GM19238 (cell line): Measurements from ENCODE around the gene ZFAND2A.
A peak's percentile ranks its signal among the peaks of the same experiment; 100 is the strongest.
"Not testable (repeated sequence)": the region's sequence is repeated elsewhere in the genome, so short reads cannot be mapped to it uniquely, and the experiment has no call there.

Experiments
- DNase-seq: peaks from one replicate; pipeline ENCODE4 v3.0.0; 2011; ENCODE audit warnings: low spot score; ENCODE audit not compliant: insufficient read length

ZFAND2A gene, protein sequence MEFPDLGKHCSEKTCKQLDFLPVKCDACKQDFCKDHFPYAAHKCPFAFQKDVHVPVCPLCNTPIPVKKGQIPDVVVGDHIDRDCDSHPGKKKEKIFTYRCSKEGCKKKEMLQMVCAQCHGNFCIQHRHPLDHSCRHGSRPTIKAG

DNA sequence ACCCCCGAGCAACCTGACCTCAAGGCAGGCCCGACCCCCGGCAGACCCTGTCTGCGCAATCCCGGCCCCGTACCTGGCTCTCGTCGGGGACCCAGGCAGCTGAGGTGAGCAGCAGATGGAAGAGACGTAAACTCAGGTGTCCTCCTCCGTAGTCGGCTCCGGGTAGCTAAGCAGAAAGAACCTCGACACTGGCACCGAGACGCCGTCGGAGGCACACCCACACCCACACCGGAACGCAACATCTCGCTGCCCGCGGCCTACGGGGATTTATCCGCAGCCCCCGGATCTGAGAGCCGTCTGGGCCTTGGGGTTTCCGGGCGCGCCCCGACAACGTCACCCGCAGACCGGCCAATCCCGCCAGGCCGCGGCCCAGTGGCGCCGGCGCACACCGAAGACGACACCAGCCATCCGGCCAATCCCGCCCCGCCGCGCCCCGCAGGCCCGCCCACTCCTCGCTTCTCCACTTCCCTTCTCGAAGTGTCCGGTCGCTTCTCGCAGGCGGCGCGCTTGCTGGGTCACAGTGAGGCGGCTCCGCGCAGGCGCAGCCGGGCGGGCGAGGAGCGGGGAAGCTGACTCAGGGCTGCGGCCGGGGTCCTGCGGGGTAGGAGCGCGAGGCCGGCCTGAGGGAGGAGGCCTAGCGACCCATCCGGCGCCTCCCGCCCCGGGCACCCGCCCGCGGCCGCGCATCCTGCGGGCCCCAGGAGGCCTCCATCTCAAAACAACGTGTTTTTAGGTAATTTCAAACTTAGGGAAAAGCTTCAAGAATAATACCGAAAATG, at the start of gene ZFAND2A:
Gene ZFAND2A (minus strand): TSS at position 306 of the 779 bp plus-strand sequence. CDS start 1,984 bp downstream, outside the sequence.
- DNase-seq = peak; percentile 100

DNA sequence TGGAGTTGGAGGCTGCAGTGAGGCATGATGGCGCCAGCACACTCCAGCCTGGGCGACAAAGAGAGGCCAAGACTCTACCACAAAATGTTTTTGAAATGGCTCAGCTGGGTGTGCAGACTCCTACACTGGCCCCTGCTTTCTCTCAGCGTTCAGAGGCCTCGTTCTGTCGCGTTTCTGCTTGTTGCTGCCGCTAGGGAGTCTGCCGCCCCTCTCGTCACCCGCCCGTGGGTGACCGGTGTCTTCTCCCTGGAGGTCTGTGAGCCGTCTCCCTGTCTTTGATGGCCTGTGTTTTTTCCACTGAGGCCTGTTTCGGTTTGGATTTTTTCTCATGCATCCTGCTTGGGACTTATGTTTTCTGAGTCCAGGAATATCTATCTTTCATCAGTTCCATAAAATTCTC, 49.1 kb upstream of the ZFAND2A start:
- DNase-seq = no peak

DNA sequence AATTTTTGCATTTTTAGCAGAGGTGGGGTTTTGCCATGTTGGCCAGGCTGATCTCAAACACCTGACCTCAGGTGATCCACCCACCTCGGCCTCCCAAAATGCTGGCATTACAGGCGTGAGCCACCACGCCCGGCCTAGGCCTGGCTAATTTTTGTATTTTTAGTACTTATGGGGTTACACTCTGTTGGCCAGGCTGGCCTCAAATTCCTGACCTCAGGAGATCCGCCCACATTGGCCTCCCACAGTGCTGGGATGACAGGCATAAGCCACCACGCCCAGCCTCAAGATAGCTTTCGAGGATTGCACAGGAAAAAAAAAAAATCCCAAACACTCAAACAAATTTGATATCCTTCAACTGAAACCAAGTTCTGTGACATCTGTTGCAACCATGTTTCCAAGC, 45.7 kb upstream of the ZFAND2A start:
- DNase-seq = not testable (repeated sequence)

DNA sequence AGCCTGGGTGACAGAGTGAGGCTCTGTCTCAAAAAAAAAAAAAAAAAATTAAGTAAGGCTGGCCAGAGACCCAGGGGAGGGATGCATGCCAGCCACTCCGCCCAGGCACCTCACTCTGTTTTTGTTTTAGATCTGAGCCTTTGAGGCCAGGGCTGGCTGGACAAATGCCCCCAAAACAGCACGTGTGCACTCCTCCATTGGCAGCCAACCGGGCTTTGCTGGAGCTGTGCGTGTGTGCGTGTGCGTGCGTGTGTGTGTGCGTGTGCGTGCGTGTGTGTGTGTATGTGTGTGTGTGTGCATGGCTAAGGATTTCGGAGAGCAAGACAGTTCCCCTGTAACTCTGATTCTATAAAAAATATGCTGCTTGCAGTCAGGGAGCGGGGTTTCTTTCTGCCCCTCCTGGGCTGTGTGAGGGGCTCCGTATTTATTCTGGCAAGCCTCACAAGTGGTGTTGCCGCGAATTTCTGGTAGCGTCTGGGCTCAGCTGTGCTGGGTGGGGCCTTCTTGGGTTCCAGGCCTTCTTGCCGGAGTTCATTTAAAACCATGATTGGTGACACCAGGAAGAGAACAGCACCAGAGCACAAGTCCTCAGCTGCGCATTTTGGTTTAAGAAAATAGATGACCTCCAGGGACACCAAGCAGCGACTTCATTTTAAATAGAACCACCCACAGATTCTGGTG, 44.6 kb upstream of the ZFAND2A start:
- DNase-seq = no peak

DNA sequence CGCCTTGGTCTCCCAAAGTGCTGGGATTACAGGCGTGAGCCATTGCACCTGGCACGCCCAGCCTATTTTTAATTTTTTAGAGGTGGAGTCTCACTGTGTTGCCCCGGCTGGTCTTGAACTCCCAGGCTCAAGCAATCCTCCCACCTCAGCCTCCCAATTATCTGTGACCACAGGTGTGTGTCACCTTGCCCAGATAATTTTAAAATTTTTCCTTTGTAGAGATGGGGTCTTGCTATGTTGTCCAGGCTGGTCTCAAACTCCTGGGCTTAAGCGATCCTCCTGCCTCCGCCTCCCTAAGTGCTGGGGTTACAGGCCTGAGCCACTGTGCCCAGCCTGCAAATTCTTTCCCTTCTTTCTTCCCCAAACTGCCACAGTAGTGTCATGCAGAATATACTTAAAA, 42.9 kb upstream of the ZFAND2A start:
- DNase-seq = not testable (repeated sequence)

DNA sequence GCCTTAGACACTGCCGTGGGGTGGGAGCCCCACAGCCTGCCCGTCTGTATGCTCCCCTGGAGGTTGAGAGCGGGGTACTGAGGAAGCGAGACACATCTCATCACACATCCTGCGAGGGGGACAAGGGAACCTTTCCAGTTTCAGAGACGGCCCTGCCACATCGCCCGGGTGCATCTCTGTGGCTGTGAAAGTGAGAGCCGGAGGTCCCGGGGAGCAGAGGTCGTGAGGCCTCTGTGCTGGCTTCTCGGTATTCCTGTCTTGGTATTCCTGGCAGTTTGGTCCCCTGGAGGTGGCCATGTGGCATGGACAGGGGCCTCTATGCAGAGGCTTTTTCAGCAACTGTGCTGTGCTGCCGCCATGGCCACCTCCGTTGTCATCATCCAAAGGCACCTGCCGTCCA, 41.9 kb upstream of the ZFAND2A start:
- no peak for DNase-seq

DNA sequence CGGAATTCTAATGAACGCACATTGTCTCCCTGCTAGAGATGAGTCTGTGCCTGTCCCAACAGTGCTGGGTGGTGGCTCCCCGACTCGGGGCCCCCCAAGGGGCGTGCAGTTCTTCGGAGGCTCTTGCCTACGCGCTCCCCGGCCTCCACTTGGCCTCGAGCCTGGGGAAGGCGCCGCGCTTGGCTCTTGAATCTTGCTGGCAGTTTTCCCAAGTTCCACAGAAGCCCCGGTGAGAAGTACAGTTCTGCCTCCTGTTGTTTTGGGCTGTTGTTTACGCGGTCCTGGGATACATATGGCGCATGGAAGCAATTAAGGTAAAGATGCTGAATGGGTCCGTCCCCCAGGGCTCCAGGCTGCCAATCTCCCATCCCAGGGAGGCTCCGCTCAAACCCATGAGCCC, 40.0 kb upstream of the ZFAND2A start:
- DNase-seq = no peak

DNA sequence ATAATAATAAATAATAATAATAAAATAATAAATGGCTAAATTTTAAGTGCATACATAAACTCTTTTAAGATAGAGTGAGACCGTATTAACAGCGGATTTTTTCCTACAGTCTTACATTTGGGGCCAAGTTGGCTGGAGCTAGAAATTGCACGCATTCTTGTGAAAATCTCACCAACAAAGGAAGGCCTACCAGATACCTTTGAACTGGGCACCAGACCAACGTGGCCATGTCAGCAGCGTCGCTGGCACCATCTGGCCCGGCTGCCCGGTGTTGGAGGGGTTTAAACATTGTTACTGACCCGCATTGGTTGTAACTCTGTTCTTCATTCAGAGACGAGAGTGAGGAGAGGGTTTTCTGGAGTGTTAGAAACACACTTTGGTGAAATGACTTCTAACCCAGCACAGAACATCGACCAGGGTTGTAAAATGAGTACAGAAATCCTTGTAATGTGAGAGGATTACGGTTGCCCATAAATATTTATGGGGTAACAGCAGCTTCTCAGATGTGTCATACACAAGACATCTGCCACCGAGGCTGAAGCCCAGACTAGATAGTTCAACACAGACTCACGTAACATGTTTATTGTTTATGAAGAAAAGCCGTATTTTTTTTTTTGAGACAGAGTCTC, 38.1 kb upstream of the ZFAND2A start:
- DNase-seq = no peak

DNA sequence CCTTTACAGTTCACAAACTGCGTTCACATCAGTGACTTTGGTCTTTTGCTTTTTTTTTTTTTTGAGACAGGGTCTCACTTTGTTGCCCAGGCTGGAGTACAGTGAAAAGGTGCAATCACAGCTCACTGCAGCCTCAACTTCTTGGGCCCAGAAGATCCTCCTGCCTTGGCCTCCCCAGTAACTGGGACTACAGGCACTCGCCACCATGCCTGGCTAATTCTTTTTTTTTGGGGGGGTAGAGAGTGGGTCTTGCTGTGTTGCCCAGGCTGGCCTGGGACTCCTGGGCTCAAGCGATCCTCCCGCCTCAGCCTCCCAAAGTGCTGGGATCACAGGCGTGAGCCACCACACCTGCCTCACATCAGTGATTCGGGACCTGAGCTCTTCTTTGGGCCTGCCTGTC, 37.0 kb upstream of the ZFAND2A start:
- DNase-seq = no peak

DNA sequence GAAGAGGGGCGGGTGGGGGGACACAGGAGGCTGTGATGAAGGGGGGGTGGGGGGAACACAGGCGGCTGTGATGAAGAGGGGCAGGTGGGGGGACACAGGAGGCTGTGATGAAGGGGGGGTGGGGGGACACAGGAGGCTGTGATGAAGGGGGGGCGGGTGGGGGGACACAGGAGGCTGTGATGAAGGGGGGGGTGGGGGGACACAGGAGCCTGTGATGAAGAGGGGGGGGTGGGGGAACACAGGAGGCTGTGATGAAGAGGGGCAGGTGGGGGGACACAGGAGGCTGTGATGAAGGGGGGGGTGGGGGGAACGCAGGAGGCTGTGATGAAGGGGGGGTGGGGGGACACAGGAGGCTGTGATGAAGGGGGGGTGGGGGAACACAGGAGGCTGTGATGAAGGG, 36.4 kb upstream of the ZFAND2A start:
- DNase-seq = not testable (repeated sequence)

DNA sequence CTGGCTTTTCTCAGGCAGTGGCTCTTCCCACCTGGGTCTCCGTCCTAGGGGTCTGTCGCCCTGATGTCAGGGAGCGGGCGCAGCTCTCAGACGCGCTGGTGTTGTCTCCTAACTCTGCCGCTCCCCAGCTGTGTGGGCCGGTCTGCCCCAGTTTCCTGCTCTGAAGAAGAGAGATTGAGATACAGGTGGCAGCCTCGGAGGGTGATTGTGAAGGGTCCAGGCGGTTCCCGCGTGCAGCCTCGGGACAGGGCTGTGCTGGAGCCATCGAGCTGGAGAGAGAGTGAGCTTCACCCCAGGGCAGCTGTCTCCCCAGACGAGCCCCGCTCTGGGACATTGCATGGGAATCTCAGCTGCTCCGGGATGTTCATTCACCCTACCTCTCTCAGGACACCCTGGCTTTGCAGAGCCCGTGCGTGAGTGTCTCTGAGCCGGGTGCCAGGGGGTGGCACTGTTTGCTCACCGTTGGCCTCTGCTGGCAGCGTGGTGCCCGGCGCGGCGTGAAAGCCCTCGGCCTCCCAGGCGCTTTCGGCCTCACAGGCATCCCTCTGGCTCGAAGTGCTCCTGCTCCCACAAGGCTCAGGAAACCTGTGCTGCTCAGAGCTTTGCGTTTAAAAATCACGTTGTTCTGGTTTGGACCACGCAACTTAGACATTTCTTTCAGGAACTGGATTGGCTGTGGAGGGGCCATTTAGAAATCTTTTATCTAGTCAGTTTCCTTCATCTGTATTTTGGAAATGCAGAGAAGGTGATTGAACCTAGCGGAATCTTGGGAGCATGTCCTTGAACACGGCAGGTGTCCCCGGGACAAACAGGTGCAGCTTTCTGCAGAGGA, 33.8 kb upstream of the ZFAND2A start:
- DNase-seq = no peak

DNA sequence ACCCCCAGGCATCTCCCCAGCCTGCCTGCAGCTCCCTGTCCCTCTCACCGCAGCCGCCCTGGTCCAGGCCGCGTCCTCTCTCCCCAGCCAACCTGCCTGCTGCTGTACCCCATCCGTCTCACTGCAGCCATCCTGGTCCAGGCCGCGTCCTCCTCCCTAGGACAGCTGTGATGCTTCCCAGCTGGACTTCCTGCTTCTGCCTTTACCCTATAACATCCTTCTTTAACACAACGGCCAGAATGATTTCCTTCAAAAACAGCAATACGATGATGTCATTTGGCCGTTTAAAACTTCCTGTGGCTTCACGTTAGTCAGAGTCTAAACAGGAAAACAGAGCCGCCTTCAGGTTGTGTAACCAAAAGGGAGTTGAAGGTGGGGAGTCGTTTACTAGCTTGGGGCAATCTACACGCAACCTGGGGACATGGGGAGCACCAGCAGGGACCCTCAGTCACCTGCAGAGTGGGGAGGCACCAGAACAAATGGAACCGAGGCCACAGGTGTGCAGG, 32.2 kb upstream of the ZFAND2A start:
- no peak for DNase-seq

DNA sequence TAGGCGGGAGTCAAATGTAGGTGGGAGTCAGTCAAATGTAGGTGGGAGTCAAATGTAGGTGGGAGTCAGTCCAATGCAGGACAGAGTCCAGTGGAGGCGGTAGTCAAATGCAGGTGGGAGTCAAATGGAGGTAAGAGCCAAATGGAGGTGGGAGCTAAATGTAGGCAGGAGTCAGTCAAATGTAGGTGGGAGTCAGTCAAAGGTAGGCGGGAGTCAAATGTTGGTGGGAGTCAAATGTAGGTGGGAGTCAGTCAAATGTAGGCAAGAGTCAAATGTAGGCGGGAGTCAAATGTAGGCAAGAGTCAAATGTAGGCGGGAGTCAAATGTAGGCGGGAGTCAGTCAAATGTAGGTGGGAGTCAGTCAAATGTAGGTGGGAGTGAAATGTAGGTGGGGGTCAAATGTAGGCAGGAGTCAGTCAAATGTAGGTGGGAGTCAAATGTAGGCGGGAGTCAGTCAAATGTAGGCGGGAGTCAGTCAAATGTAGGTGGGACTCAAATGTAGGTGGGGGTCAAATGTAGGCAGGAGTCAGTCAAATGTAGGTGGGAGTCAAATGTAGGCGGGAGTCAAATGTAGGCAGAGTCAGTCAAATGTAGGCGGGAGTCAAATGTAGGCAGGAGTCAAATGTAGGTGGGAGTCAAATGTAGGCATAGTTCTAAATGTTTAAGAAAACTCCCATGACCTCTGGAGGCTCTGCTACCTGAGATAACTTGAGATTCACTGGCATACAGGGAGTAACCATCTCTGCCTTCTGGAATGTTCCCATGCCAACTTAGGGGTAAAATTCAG, 30.2 kb upstream of the ZFAND2A start:
- DNase-seq = no peak

DNA sequence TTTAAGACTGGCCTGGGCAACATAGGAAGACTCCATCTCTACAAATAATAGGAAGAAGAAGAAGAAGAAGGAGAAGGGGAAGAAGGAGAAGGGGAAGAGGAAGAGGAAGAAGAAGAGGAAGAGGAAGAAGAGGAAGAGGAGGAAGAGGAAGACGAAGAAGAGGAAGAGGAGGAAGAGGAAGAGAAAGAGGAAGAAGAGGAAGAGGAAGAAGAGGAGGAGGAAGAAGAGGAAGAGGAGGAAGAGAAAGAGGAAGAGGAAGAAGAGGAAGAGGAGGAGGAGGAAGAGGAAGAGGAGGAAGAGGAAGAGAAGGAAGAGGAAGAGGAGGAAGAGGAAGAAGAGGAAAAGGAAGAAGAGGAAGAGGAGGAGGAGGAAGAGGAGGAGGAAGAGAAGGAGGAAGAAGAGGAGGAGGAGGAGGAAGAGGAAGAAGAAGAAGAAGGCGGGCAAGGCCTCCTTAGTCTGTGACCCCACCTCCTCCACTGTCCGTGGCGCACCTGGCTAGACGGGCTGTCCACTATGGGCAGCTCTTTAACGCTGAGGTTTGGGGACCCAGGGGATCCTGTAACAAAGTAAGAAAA, 28.8 kb upstream of the ZFAND2A start:
- DNase-seq = no peak

DNA sequence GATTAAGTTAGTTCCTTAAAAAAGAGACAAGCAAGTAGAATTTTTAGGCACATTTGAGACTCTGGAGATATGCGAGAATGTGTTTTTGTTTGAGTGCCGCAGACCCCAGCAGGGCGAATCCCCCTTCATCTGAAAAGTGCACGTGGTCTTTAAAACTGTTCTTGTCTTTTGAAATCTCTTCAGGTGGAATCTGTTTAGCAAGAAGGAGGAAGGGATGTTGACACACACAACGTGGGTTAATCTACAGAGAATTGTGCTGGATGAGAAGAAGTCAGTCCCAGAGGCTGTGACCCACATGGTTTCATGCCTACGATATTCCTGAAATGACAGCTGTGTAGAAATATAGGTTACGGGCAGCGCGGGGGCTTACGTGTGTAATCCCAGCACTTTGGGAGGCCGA, 27.1 kb upstream of the ZFAND2A start:
- DNase-seq = no peak

DNA sequence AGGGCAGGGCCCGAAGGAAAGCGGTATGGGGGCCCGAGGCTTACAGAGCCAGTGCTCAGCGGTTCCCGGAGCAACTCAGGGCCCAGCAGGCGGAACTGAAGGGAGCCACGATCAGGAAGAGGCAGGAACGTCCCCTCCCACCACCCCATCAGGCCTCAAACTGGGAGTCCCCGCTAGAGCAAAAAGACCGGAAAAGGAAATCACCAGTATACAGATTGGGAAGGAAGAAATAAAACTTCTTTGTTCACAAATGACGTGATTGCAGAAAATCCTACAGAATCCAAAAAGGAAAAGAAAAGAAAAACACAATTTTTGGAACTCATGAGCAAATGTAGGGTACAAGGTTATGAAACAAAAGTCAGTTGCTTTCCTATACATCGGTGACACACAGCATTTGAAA, 21.6 kb upstream of the ZFAND2A start:
- DNase-seq = no peak

DNA sequence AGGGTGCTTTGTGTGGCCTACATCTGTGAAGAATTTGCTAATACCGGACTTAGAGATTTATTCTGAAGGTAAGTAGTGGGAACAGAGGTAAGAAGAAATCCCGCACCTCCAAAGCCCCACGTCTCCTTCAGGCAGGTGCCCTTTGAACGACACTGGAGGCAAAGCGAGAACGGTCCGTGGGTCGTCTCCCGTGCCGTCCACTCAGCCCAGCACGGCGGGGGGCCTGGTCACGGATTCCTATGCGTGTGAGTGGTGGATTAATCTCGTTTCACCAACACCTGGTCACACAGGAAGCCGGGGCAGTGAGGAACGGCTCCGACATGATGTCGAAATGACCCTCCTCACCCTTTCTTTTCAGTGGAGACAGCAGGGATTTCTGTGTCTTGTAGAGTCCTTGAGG, 21.0 kb upstream of the ZFAND2A start:
- DNase-seq = no peak

DNA sequence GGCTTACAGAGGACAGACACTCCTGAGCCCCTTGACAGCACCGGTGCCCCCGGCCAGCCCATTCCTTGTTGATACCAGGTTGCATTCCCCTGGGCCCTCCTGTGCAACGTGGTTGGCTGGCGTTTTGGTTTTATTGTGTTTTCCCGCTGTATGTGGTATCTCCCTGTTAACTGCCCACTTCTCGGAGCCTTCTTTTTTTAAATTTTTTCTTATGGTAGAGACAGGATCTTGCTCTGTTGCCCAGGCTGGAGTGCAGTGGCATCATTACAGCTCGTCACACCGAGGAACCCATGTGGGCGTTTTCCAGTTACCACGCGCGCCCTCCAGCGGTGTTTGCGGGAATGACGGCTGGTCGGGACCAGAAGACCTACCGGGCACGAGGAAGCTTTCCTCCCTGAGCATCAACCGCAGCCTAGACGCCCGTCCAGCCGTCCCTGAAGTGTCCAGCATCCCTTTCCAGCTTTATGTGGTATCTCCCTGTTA, 16.9 kb upstream of the ZFAND2A start:
- DNase-seq = peak; percentile 51

DNA sequence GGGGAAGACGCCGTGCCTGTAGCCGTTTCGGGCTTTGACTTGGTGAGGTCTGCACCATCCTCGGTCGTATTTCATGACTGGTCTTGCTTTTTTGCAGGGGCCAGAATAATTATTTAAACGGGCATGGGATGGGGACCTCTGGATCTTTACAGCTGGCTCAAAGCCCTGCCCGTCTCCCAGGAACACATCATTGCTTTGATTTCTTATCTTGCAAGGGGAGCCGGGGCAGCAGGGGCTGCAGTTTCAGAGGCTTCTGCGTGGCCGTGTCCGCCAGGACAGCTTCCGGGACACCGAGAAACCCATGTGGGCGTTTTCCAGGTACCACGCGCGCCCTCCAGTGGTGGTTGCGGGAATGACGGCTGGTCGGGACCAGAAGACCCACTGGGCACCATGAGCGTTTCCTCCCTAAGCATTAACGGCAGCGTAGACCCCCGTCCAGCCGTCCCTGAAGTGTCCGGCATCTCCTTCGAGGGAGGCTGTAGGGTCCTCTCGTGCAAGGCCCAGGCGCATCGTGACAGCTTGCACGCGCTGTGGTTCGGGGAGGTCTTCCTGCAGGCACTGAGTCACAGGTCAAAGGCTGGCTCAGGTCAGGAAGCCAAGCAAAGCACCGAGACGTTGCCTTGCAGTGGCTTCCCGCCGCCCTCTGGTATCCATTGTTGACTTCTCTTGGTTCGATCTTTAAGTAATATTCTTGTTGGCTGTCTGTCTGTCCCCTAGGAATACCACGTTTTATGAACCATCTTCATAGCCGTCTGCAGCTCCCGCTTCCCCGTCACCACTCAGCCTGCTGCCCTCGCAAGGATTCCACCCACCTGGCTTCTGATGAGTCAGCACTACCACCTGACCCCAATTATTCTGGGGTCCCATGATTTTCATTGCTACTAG, 16.2 kb upstream of the ZFAND2A start:
- peak; percentile 73 for DNase-seq
